HS-5 (cell line): ENCODE measurements around the gene GPLD1.

ENCODE experiments used
- DNase-seq: peaks from one replicate; pipeline ENCODE4 v3.0.0-alpha.2; 2012; ENCODE audit warnings: low read depth

GPLD1 gene

DNA sequence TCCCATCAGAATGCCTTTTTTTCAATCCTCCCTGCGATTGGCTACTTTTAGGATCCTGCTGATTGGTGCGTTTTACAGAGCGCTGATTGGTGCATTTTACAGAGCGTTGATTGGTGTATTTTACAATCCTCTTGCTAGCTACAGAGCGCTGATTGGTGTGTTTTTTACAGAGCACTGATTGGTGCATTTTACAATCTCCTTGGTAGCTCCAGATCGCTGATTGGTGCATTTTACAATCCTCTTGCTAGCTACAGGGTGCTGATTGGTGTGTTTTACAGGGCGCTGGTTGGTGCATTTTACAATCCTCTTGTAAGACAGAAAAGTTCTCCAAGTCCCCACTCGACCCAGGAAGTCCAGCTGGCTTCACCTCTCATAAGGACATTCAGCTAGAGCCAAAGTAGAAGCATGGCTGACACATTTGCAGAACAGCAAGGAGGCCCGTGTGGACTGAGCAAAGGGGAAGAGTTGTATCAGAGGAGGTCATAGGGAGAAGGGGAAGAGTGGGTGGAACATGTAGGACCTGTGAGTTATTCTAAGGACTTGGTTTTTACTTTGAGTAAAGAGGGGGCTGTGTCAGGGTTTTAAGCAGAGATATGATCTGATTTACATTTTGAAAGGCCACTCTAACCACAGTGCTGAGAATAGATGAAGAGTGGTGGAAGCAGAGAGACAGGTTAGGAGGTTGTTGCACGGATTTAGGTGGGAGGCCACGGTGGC is 8.0 kb upstream of the GPLD1 start:
- no peak for DNase-seq

DNA sequence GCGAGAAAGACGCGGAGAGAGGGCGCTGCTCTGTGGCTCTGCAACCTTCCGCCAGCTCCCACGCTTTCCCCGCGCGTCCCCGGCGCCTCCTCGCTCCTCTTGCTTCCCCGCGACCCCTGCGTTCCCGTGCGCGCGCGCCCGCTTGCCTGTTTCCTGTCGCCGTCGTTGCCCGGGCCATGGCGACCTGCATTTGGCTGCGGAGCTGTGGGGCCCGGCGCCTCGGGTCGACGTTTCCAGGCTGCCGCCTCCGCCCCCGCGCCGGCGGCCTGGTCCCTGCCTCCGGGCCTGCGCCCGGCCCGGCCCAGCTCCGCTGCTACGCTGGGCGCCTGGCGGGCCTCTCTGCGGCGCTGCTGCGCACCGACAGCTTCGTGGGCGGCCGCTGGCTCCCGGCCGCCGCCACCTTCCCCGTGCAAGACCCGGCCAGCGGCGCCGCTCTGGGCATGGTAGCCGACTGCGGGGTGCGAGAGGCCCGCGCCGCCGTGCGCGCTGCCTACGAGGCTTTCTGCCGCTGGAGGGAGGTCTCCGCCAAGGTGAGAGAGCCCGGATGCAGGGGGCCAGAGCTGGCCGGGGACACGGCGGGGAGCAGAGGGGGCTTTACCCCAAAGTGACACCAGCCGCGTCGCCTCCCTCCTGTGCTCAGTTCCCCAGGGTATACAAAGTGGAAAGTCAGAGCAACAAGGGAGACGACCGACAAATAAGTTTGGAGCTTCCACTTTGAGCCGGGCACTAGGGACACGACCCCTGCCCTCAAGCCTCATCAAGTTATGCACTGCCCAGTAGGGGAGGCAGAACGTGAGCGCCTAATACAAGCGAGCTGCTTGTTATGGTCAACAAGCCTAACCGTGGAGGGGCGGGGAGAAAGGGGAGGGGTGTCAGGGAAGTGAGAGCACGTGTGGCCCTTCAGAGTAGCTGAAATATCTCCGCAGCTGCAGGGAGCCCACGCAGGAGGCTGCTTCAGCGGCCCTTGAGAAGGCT is 5.7 kb upstream of the GPLD1 start, which contains the start of gene ALDH5A1:
Gene ALDH5A1, plus strand, starts transcription at position 149 of the 975 bp plus-strand sequence. Its CDS starts 28 bp downstream, at position 177.
- DNase-seq: no peak

DNA sequence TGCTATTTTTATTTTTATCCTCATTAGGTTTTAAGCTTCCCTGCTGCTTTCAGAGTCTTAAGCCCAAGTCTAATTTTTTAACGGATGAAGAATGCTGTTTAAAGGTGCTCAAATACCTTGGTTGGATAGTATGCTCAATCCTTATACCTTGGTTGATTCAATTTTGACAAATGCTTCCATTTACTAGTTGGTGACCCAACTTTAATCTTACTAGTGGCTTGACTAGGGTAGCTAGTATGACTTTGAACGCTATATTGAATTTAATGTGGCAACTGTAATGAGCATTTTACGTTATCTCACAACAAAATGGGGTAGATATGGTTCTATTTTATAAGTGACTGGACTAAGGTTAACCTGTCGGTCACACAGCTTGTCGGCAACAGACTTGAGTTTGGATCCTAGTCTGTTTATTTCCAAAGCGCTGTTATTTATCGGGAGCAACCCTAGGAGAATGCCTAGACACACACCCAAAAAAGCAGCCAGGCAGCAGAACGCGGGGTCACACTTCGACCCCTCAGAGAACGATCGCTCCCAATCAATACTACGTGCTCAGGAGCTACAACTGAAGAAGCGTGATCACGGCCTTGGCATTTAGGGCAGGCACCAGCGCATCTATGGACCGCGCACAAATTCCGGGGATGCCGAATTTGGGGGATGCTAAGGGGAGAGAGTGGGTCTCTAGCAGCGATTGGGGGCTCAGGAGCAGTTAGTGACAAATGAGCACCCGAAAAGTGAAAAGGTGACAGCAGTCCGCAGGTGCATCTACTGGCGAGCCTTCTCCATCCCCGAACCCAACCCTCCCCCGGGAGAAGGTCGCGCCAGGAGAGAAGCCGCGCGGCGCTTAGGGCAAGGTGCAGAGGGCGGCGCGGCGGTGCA is 4.8 kb upstream of the GPLD1 start:
- DNase-seq: no peak

DNA sequence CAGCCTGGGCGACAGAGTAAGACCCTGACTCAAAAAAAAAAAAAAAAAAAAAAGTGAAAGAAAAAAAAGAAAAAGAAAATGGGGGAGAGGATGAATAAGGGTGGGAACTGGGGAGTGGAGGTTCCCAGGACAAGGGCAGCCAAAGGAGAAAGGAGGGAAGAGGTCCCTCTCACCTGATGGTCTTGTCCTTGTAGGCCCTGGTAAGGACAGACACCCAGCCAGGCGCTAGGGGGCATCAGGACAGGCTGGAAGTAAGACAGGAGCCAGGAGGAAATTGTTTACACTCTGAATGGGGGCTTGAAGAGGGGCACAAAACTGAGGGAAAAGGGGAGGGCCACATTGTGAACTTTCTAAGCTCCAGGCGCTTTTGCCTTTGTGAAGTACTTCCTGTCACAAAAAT is 3.1 kb upstream of the GPLD1 start:
- no peak for DNase-seq

DNA sequence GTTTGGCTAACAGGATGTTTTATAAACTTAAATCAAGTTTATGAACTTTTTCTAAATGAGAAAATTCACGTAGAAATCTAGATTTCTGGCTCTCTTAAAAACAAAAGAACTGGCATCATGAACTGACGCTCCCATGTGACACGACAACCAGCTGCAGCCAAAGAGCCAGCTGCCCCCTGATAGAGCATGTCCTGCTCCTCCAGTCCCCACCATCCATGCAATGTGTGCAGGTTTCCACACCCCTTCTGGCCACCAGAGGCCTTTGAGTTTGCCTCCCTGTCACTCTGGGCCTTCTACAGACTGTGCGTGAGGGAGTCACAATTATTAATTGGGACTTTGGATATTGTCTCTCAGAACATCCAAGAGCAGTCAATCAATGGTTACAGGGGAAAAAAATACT is 1.6 kb upstream of the GPLD1 start:
- DNase-seq: no peak

DNA sequence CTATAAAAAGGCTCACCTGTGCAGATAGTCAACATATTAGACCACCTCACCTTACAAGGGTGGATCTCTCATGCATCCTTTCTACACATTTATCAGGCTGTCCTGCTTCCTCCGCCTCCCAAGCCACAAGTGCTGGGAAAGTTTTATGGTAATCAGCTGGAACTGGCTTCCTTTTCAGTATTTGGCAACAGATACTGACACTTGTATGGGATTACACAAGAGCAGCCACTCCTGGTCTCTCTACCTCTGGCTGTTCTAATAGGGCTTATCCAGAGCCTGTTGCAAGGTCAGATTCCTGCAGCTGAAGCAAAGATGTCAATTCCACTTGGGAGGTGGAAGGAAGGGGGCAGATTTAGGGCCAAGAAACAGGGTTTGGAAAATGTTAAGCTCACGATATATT is 503 bp upstream of the GPLD1 start:
- no peak for DNase-seq

DNA sequence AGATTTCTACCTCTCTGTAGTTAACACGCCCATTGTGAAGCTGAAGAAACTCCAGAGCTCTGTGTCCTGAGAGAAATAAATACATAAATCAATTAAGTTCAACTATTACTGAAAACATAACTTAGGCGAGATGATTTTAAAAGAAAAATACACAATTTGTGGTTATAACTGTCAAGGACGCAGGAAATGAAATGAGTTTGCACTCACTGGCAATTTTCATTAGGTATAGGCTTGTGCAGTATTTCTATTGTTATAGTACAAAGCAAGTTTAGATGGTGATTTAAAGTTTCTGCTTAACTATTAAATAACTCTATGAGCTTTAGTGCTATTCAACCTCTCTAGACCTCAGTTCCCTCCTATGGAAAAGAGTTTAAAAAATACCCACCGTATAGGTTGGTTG is 3.3 kb downstream of the GPLD1 start:
- DNase-seq: no peak

DNA sequence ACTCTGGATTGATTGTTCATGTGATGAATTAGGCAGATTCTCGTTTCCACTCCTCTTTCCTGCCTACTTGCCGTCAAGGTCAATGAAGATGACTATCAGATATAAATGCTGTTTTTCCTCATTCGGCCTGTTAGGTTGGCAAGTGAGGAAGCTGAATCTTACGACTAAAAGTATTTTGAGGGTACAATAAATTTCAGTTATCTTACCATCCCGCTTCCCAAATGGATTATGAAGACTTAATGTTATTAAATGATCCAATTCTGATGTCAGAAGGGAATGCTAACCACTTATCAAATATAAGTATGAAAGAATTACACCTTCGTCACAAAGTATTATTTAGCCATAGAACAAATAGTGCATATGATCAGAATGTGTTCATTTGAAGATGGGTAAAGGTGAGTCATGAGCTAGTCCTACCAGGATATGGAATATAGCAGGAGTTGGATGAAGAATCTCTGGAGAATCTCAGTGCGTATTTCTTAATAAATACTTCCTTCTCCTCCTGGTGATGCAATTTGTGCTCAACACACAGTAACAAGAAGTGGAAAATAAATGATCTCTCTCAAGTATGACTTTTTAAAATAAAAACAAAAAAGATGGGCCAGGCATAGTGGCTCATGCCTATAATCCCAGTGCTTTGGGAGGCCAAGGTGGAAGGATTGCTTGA is 4.6 kb downstream of the GPLD1 start:
- no peak for DNase-seq

DNA sequence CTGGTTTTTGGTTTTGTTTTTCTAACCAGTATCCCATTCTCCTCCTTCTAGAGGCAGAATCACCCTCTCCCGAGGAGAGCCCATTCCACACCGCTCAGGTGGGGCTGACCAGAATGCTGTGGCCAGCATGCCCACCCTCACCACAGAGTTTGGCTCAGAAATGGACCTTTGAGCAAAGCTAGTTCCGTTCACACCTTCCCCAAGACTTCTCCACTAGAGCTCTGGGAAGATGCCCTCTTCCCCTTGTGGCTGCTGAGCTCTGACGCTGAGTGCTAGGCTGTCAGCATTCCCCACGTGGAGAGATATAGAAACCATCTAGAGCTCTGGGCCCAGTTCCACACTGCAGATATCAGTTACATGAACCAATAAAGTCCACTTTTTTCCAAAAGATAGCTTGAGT is 7.9 kb downstream of the GPLD1 start:
- DNase-seq: no peak

DNA sequence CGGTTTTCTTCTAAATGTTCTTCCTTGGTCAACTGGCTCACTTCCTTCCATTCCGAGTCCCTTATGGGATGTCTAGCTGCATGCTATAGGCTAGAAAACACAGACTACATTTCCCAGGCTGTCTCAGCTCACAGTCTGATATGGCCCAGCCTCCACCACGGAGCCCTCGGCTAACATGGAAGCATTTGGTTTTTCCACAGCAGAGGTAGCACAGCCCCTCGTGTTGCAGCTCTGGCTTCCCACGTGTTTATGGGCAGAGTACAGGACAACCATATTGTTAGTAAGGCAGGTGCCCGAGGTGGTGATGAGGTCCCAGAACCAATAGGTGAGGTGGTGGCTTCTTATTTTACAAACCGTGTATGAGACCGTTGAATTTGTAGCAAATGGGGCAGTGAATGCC is 8.7 kb downstream of the GPLD1 start:
- DNase-seq: no peak

DNA sequence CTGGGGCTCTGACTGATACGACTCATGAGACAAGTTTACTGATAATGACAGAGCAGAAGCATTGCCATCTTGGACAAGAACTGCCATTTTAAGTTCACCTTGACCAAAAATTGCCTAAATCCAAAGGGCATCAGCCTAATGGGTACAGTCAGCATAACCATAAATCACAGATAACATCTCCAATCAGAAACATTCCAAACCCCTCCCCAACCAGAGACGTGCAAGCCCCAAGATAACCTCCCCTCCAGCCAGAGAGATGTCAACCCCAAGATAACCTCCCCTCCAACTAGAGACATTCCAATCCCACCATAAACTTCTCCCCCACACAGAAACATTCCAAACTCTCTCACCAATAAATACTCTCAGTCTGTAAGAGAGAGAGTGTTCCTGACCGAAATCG is 10.5 kb downstream of the GPLD1 start:
- no peak for DNase-seq

DNA sequence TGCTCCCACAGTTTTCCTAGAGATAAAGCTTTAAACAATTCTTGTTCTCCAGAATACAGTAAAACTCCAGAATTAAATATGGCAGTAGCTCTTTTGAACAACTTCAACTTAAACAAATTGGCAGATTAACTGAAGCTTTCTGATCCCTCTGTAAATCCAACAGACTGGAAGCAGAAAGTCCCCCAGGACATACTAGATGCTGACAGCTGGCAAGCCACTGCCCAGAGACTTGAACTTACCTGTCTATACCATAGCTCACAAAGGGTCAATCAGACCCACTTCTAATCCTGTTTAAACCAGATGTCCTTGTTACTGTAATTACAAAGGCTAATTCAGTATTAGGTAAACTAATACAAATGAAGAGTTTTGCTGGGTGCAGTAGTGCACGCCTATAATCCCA is 12.3 kb downstream of the GPLD1 start:
- no peak for DNase-seq

DNA sequence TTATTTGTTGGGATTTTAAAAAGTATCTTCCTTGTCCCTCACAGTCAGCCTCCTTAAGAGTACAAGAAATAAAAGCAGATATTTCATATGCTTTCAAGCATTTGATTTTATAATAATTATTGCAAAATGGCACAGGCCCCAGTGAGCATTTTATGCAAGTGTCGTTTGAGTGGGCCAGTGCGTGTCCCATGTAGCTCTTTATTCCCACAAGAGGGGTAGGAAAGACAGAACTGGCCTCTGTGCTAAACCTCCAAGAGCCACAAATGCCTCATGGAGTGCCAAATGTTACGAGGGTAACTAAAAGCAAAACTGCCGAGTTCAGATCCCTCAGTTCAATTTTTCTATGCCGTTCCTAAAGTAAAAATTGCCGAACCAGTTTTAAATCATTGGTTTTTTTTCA is 12.7 kb downstream of the GPLD1 start:
- no peak for DNase-seq

DNA sequence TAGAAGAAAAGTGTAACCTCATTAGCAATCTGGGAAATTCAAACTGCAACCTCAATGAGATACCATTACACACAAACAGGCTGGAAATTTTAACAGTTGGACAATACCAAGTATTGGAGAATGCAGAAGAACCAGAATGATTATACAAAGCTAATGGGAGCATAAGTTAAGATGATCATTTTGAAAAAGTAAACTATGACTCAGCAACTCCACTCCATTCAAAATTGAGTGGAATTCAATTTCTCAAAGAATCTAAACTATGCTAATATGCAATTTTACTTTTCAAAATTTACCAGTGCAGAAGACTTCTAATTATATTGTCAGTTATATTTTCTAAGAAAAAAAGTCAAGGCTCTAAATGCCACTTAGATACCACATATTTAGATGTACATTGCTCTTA is 17.2 kb downstream of the GPLD1 start:
- no peak for DNase-seq

DNA sequence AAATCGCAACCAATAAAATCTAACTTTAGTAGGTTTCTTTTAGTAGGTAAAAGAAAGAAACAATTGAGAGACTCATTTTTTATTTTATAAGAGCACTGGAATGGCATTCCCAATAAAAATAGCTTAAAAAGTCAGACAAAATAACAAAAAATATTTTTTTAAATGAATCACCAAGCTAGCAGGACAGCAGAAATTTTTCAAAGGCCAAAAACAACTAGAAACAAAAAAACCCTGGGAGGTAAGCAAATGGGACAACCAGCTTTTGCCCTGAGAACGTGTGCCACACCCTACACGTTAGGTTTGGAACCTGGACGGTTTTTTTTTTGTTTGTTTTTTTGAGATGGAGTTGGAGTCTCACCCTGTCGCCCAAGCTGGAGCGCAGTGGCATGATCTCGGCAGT is 19.6 kb downstream of the GPLD1 start:
- DNase-seq: no peak

DNA sequence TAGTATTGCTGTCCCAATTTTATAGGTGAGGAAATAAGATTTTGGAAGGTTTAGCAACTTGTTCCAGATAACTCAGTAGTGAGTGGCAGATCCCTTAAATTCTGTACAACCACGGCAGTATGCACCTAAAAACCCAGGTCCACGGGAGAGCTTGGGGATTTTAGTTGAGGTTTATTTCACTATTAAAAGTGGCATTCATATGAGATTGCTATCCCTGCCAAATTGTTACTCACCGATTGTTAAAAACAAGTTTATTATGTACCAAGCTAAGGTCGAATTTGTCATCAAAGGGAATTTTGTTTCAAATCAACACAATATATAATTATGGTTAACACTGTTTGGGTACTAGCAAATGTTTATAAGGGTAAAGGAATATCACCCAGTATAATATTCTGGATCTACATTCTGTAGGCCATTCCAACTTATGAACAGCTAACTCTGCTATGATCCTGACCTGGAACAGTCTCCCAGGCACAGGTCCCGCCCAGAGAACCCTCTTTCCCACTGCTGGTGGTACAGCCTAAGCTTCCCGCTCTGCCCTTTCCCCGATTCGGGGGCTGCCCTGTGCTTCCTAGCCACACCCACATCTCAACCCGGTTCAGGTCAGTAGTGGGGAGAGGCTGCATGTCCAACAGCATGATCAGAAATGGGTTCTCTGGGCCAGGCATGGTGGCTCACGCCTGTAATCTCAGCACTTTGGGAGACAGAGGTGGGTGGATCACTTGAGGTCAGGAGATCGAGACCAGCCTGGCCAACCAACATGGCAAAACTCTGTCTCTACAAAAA is 24.9 kb downstream of the GPLD1 start:
- no peak for DNase-seq

DNA sequence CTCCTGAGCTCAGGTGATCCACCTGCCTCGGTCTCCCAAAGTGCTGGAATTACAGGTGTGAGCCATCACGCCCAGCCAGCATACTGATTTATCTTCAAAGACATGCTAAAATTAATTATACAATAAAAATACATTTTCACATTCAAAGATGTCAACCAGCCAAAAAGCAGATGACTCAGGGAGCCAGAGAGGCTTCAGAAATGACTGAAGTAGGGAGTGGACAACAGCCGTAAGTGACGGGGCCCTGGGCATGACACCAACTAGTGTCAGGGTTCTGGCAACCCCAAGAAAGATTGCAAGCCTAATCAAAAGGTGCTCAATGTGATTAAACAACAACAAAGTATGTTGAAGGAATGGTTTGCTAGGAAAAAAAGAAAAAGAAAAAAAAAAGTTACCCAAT is 28.4 kb downstream of the GPLD1 start:
- no peak for DNase-seq

DNA sequence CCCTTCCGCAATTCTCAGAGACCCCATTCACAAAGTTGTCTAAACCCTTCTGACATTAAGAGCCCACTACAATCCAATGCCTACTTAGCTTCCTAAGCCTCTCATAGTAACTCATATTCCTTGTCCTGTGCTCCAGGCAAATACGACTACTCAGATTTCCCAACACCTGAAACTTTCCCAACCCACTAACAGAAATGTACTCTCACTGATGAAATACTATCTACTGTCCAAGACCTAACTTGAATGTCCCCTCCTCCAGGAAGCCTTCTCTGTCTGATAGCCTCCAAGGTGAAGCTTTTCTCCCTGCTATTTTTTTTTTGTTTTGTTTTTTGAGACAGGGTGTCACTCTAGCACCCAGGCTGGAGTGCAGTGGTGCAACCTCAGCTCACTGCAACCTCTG is 30.4 kb downstream of the GPLD1 start:
- DNase-seq: no peak

DNA sequence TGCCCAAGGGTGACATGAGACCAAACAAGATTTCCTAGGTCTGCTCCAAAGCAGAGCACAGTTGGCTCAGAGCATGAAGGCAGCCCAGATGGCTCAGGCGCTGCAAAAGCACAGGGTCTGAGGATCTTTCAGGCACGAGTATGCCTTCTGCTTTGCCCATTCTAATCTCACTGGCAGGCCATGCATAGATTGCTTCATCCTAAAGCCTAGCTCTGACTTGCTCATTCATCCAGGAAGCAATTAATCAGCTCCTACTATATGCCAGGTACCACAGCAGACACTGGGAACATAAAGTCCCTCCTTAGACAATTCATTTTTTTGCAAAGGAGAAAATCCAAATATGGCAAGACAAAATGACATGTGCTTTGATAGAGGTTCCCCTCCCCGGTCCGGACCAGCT is 31.2 kb downstream of the GPLD1 start:
- no peak for DNase-seq

DNA sequence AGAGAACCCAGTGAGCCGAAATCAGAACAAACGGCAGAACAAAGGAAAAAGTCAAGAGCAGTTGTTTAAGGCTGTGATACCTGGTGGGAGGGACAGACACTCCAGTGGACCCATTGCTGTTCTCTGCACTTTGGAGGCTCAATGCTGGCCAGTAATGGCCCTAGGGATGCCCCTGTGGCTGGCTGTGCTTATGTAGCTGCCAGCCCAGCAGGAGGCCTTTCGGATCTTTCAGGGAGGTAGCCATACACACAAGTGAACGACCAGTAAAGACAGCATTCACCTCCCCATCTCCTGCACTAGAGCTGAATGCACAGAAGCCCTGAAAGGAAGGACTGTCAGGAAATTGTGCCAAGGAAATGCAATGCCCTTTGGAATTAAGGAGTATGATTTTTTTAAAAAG is 34.3 kb downstream of the GPLD1 start:
- no peak for DNase-seq

DNA sequence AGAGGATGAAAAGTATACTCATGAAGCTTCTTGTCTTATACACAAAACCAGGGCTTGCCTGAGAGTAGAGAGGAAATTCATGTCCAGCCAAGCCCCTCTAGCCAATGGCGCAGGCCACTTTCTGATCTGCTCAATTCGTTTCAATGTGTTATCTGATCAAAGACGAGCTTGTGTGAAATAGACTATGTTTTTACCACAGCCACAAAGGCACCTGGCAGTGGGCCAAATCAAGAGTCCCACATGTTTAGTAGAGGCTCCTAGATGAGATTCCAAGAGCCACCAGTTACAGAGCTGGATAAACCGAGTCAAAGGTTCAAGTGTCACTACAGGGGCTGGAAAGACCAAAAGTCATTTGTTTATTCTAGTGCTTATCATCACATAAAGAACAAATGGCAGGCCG is 34.9 kb downstream of the GPLD1 start:
- DNase-seq: no peak
